ENCODE measurements around the gene DAAM2.

DAAM2 gene

GRCh38 chr6:39790772-39791171 is 1.4 kb upstream of the DAAM2 start:
- no peak for DNase-seq

- DNase-seq, result no peak
Observed at GRCh38 chr6:39791311-39791710, 865 bp upstream of the DAAM2 start.

GRCh38 chr6:39792540-39793450 is 619 bp downstream of the DAAM2 start:
- DNase-seq, result no peak

DNA sequence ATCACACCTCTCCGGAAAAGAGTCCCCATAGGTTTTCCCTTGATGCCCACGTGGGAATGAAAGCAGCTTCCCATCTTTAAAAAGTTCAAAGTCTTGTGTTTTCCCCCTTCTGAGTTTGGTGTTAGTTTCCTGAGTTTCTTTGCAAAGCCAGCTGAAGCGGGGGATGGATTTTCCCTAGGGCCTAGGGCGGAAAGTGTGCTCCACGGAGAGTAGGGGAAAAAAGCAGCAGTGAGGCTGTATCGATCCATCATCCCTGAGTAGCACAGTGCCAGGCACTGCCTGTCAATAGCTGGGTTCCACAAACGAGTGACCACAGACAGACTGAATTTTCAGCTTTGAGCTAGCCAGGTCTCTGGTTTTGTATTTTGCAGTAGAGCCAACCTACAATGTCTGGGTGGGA is 1.3 kb downstream of the DAAM2 start:
- no peak for DNase-seq

GRCh38 chr6:39794231-39794630 is 2.1 kb downstream of the DAAM2 start:
- no peak for DNase-seq

- DNase-seq, result no peak
Observed at GRCh38 chr6:39797751-39798150, 5.6 kb downstream of the DAAM2 start.

DNA sequence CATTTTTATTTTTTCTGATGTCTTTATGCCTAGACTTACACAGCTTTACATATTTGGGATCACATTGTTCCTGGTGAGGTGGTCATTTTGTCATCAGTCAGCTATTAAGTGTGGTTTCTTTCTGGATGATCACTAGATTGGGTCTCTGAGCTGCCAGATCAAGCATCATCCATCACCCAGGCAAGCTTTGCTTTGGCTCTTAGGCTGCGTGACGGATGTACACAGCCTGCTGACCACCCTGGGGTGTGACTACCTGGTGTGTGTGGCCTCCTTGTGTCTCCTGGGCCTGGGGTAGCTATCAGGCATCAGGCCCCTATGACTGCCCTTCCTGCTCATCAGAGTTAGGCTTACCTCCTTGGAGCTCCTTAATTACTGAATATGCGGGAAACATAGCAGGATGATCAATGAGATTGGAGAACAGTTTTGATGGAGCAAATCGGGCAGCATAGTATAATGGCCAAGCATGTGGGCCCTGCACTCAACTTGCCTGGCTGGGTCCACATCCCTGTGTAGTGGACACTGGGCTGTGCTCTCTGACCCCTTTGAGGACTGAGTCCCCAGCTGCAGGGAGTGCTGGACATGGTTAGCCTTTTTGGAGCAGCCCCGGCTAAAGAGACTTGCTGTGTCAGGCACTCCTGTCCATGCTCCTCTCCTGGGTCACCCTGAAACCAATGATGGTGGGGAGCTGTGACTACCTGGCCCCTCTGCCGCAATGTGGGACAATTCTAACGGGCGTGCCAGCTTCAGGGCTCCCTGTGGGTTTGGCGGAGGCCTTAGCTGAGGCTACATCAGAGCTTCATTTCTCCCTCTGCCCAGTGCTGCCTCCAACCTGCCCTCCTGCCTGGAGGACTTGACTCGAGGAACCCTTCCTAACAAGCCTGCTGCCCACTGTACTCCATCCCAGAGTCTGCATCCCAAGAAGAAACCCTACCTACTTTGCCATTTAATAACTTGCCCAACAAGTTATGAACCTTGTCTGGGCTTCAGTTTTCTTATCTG is 8.2 kb downstream of the DAAM2 start:
- no peak for DNase-seq

- no peak for DNase-seq
Observed at GRCh38 chr6:39801456-39802251, 9.5 kb downstream of the DAAM2 start.

DNA sequence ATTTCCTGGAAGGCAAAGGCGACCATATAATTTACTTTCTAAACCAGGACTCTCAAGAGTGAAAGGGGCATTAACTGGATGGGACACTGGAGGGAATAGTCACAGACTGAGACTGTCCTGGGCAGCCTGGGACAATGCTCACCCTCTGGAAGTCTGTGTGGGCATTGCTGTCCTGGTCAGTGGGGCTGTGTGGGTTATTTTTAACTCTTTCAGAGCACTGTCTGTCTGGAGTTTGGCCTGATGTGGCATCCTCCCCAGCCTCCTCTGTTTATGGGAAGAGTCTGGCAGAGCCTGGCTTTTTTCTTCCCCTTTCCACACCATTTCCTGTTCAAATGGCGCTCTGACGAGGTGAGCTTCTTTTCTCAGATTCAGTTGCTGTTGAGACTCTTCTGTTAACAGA is 11.7 kb downstream of the DAAM2 start:
- DNase-seq, result no peak

DNA sequence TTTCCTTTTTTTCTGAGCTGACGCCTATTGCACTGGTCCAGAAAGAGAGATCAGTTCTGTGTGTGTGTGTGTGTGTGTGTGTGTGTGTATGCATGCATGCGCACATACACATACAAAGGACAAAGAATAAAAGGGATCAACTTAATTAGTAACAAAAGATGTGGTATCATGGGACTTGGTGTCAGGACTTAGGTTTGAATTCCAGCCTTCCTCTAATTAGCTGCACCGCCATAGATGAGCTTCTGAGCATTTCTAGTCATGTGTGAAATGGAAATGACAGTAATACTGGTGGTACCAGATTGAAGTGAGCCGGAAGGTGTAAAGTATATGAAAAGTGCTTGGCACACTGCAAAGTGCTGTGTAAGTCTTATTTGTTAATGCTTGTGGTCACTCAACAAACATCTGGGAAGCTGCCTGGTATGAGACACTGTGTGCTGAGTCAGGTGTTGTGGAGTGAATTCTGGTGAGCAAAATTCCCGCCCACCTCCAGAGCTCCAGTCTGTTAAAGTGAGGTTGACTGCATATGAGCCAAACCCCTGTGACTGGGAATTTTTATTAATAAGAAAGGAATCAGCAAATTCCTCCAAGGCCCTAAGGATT is 12.4 kb downstream of the DAAM2 start:
- no peak for DNase-seq

GRCh38 chr6:39806278-39806677 is 14.1 kb downstream of the DAAM2 start:
- no peak for DNase-seq

GRCh38 chr6:39808346-39808745 is 16.2 kb downstream of the DAAM2 start:
- no peak for DNase-seq

DNA sequence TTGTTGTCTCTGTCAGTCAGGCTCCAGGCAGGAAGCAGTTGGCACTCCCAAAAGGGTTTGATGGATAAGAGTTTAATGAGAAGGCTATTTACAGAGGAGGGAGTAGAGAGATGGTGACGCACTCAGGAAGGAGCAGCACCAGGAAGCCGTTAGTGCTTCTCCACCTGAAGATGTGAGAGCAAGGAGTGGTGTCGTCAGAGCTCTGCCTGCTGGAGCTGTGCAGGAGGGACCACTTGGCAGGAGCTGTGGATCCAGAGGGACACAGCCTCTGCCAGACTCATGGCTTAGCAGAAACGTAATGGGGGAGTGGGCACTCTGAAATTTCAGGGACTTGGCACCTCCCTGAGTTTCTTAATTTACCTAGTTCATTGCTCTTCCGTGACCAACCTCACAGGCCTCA is 16.8 kb downstream of the DAAM2 start:
- no peak for DNase-seq

GRCh38 chr6:39811835-39812345 is 19.7 kb downstream of the DAAM2 start:
- no peak for DNase-seq

GRCh38 chr6:39812496-39812852 is 20.3 kb downstream of the DAAM2 start:
- no peak for DNase-seq

- no peak for DNase-seq
Observed at GRCh38 chr6:39812853-39813533, 20.8 kb downstream of the DAAM2 start.

DNA sequence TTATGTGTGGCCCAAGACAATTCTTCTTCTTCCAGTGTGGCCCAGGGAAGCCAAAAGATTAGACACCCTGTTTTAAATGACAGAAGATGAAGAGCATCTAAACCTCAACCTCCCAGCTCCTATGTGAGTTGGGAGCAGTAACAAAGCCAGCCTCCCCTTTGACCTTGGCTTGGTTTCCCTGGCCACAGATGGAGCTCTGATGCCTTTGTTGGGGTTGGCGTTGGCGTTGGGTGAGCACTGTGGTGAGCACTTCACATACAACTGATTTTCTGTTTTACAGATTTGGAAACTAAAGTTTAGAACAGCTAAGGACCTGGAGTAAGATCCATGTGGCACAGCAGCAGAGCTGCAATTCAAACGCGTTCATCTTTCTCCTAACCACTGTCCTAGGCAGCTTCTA is 22.1 kb downstream of the DAAM2 start:
- DNase-seq, result no peak

DNA sequence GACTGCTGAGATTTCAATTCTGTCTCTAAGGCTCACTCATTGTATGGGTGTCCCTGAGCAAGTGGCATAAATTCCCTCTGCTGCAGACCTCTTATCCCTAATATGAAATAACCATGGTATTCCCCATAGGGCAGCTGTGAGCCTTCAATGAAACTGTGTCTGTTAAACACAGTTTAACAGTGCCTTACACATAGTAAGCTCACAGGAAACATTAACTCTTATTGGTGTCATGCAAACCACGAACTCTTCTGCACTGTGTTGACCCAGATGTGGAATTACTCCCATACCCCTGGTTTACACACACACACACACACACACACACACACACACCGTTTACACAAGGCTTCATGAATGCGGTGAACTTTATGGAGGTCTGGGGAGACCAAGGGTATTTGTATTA is 23.2 kb downstream of the DAAM2 start:
- DNase-seq, result no peak

DNA sequence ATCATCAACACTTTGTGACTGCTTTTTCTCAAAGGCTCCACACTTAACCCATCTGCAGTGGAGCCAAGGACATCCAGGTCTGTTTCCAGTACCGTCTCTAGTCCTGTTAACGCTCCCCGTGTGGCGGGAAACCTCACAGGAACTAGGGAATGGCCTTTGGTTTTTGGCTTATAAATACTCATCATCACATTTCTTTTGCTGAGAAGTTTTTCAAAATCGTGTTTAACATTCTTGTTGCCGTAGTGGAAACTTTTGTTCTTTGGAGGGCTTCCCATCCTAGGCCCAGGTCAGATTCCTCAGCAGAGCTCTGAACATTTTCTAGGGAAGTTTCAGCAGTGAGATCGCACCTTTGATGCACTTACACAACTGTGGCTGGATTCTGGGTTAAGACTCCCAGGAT is 24.6 kb downstream of the DAAM2 start:
- no peak for DNase-seq

DNA sequence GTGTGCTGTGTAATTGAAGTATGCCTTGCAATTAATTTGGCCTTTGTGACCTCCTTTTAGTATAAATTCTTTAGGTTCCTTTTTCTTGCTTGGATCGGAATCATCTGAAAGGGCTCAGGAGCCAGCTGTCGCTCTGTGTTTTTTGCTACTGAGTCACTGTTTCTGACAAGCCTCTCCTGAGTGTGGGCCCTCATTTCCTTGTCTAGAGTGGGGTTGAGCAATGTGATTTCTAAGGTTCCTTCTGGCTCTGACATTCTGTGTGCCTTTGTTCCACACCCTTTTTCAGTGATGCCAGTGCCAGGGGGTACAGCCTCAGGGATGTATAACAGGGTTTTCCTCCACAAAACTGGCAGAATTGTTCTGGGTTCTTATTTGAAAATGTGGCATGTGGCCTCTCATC is 26.5 kb downstream of the DAAM2 start:
- DNase-seq, result no peak

GRCh38 chr6:39819228-39819627 is 27.1 kb downstream of the DAAM2 start:
- DNase-seq, result no peak

- no peak for DNase-seq
Observed at GRCh38 chr6:39819676-39820075, 27.5 kb downstream of the DAAM2 start.
